ENCODE data around the gene PNPLA1.

DNA sequence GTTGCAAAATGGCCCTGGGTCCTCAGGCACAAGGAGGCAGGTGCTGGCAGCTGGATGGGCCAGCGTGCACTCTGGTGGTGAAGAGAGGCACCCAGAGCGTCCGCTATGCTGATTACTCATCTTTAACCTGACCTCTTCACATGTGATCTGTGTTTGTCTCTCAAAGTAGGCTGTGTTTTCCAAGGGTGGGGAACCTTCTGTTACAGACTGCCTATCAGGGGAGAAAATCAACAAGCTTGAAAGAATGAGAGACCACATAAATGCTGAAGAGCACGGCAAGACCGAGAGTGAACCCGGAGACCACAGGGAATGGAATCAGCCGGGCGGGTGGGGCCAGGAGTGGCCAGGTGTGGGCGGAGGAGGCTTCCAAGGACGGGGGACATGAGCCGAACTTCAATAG is 50.6 kb downstream of the PNPLA1 start:
- TF ChIP-seq, protein P1, sequence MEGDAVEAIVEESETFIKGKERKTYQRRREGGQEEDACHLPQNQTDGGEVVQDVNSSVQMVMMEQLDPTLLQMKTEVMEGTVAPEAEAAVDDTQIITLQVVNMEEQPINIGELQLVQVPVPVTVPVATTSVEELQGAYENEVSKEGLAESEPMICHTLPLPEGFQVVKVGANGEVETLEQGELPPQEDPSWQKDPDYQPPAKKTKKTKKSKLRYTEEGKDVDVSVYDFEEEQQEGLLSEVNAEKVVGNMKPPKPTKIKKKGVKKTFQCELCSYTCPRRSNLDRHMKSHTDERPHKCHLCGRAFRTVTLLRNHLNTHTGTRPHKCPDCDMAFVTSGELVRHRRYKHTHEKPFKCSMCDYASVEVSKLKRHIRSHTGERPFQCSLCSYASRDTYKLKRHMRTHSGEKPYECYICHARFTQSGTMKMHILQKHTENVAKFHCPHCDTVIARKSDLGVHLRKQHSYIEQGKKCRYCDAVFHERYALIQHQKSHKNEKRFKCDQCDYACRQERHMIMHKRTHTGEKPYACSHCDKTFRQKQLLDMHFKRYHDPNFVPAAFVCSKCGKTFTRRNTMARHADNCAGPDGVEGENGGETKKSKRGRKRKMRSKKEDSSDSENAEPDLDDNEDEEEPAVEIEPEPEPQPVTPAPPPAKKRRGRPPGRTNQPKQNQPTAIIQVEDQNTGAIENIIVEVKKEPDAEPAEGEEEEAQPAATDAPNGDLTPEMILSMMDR (IDR thresholded peaks at IDR 0.05) = no peak
- TF ChIP-seq POLR2A (IDR thresholded peaks at IDR 0.05) = no peak

Data from esophagus squamous epithelium (tissue), 4 donors.